Right renal pelvis (tissue), 4 donors: ENCODE results near the gene SMIM38. TPM values are rescaled to one million over a fixed set of nuclear protein-coding genes. Genes with fewer than 3 reads are reported as not detected.

ENCODE experiments used
- DNase-seq, 4 donors: peaks; one replicate each; pipeline ENCODE4 v3.0.0-alpha.2; 2013; ENCODE audit warnings: low read depth in 4 of 4, low spot score in 3 of 4, missing footprints in 1 of 4
- polyA plus RNA-seq, 4 donors: library from polyadenylated mRNA; unstranded; fragments of 120-200 nt; gene quantifications; one replicate each; pipeline ENCODE4 v1.2.1, GENCODE V29; 2013; ENCODE audit not compliant: insufficient read length in 4 of 4

Gene SMIM38
- polyA plus RNA-seq, 4 donors = 0.35 to 1.1 (median 0.47) TPM

DNA sequence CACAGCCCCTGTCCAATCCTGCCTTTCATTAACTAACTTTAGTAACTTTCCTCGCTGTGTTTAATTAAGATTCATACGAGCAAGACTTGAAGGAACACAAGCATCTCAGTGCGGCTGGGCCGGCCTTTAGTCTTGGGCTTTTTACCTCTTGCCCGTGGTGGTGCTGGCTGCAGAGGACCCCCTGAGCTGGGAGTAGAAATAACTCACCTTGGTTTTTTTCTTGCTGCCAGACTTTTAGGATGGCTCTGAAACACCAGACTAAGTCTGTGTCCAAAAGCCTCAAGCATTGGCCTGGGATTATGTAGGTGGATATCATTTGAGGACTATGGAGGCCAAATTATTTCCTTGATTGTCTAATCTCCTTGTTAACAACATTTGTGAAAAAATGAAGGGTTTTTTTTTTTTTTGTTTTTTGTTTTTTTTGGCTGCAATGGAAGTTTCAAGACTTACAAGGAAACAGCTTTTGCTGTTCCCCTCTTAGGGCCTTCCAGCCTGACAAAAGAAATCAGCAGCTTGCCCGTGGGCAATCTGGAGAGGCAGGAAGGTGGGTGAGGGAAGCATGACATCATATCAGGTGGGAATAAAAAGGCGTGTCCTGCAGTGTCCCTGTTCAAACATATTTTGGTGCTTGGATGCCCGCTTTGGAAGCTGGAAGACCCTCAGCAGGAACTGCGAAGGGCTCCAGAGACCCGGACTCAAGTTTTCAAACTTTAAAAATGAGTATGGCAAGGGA is 44.0 kb downstream of the SMIM38 start:
- no peak for DNase-seq

DNA sequence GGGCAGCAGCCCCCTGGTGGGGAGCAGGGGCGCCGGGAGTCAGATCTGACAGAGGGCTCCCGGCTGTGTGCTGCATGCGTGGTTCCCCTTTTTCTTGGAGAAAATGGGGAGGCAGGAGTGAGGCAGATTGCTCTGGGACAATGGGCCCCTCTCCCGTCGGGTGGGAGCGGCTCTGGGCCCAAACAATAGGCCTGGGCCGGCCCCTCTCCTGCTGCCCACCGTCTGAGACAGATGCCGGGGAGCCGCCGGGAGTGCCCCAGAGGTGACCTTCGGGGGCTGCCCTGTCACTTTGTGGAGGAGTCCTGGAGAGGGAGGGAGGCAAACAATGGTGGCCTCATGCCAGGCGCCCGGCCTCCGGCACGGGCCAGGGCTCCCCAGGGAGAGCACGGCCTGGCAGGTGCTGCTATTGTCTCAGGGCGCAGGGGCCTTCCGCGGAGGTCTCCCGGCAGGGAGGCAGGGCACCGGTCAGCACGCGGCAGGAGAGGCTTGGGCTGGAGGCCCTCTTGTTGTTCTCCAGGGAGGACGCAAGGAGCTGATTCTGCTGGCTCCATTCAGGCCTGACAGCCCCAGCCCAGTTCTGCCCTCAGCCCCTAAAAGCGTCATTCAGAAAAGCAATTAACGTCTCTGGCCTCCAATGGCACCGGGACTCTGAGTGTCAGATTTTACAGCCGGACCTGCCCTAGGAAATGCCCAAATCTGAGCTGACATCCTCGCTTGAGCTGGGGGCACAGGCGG is 44.8 kb downstream of the SMIM38 start:
- DNase-seq = peak in 2 of 4 donors; percentile 57 to 60

- no peak for DNase-seq
These were observed 45.3 kb downstream of the SMIM38 start for GRCh38 chr11:69201066-69201365.

DNA sequence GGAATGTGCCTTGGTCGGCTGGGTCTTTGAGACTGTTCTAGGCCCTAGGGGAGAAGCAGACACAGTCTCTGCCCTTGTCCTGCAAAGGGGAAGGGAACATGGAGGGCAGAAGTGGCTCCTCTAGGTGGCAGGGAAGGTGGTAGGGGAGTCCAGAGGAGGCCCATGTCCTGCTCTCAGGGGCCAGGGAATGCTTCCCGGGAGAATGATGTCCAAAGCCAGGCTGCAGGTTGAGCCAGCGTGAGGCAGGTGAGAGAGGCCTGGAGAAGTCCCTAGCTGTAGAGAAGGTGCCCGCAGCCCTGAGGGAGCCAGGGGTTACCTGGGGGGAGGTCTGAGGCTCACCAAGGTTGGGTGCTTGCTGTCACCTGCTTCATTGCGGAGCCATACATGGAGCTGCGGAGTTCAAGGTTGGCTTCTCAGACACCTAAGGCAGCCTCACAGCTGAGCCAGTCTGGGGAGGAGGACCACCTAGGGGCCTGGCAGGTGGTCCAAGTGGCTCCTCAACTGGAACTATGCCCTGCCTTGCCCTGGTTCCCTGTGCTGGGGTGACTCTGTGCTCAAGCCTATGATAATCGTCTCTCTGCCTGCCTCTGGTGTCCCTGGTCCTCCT is 46.1 kb downstream of the SMIM38 start:
- DNase-seq = no peak

- DNase-seq = no peak
These were observed 46.9 kb downstream of the SMIM38 start for GRCh38 chr11:69202511-69203221.

DNA sequence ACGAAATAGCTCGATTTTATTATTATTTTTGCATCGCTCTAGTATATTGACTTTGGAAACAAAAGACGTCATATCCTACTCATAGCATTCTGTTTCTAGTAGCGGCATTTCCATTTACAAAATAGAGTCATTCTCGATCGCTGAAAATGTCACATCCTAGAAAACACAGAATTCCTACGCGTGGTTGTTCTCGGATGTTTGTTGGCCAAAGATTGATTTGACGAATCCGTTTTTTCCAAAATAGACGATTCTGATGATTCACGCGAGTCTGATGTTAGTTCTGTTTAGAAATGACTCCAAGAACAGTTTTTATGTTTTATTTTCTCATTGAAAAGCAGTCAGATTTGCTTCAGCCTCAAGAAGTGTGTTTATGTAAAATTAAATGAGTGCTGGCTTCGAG is 47.6 kb downstream of the SMIM38 start:
- no peak for DNase-seq

- DNase-seq = no peak
These were observed 48.1 kb downstream of the SMIM38 start for GRCh38 chr11:69203901-69204245.

- DNase-seq = no peak
These were observed 48.7 kb downstream of the SMIM38 start for GRCh38 chr11:69204246-69204940.

DNA sequence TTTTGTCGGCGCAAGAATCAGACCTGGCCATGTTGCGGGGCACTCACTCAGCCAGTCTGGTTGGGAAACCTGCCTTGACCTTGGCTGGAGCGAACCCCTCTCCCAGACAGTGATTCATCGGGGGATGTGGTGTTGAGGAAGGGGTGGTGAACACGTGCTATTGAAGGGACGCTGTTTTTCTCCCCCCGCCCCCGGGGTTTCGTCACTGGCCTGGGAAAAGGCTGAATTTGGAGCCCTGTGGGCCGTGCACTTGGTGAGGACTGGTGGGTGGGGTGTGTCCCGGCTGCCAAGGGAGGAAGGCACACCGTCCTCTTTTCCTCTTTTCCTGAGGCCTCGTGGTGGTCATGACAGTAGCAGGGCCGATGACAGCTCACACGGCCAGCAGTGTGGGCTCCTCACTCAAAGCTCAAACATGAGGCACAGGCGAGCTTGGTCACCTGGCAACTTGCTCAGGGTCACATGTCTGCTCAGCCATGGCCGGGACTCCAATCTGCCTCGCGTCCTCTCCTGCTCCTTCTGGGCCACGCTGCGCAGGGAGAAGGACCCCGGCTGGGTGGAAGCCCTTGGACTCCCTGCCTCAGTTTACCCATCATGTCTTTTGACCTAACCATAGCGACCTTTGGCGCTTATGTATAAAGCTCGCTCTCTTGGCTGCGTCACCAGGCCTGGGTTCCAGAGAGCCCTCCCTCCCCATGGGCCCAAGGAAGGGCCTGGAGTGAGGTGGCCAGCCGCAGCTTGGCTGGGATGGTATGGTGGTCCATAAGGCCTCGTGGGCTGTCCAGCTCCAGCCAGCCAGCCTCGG is 49.4 kb downstream of the SMIM38 start:
- DNase-seq = no peak

Other genes starting within 250 kb of the SMIM38 start
- not detected for gene MRGPRD, start 174.9 kb upstream of the SMIM38 start, polyA plus RNA-seq
- 10 to 100 TPM; 26.0 to 32.4 (median 26.5) TPM for gene MRGPRF, start 142.7 kb upstream of the SMIM38 start, polyA plus RNA-seq
- gene TPCN2, start 107.0 kb upstream of the SMIM38 start, polyA plus RNA-seq = 10 to 100 TPM; 13.8 to 17.1 (median 16.1) TPM
- gene MYEOV, start 138.2 kb downstream of the SMIM38 start, polyA plus RNA-seq = 1 to 10 TPM; 4.8 to 6.2 (median 5.0) TPM